GM12801 (cell line): ENCODE data around the gene GMDS.

Source experiments
- CTCF ChIP-seq: IDR thresholded peaks from one replicate; pipeline ENCODE4 v1.5.1; 2011; ENCODE audit warnings: control low read depth; ENCODE audit not compliant: insufficient read length; ENCODE audit errors: extremely low read depth

GMDS gene

GRCh38 chr6:2118136-2118535, 127.3 kb downstream of the GMDS start:
- no peak for TF ChIP-seq CTCF

GRCh38 chr6:2117447-2117846, 128.0 kb downstream of the GMDS start:
- TF ChIP-seq CTCF, result no peak

- TF ChIP-seq CTCF, result no peak
These were observed 128.9 kb downstream of the GMDS start for GRCh38 chr6:2116496-2116895.

GRCh38 chr6:2114100-2114499, 131.3 kb downstream of the GMDS start:
- TF ChIP-seq CTCF, result no peak

- TF ChIP-seq CTCF, result no peak
These were observed 134.2 kb downstream of the GMDS start for GRCh38 chr6:2111162-2111677.

GRCh38 chr6:2110504-2110903, 134.9 kb downstream of the GMDS start:
- TF ChIP-seq CTCF, result no peak

GRCh38 chr6:2109796-2110195, 135.6 kb downstream of the GMDS start:
- no peak for TF ChIP-seq CTCF
